Measurements from ENCODE around the gene NTN4. TPM values are rescaled to one million over a fixed set of nuclear protein-coding genes. Genes with fewer than 3 reads are reported as not detected.

Gene NTN4
- total and polyA plus RNA-seq, 2 experiments from 2014 or later = 35.2 to 63.7 TPM

GRCh38 chr12:95642583-95642982 lies 148.0 kb downstream of the NTN4 start:
- Histone ChIP-seq H3K4me1 (ENCODE audit: insufficient read depth) (peaks cover 20% of the 10 kb centered on the region), H3K9ac (no peak overlapping the region), H3K27ac (no peak overlapping the region), H3K79me2 (ENCODE audit: insufficient read depth) (no peaks in the 10 kb centered on the region), H3F3A (ENCODE audit: insufficient read depth) (peaks cover 17% of the 10 kb centered on the region), H3K27me3 (replicated peaks; ENCODE audit: insufficient read depth) (no peaks in the 10 kb centered on the region), H2AFZ (no peak overlapping the region), H3K36me3 (ENCODE audit: low read depth) (no peaks in the 10 kb centered on the region), H3K4me3 (no peak overlapping the region), H3K9me2 (ENCODE audit: insufficient read depth) (no peaks in the 10 kb centered on the region), H3K9me3 (ENCODE audit: low read depth) (no peaks in the 10 kb centered on the region), H4K20me1 (ENCODE audit: insufficient read depth) (no peaks in the 10 kb centered on the region), H3K4me2 (ENCODE audit: unreplicated experiment) (no peak overlapping the region)
- TF ChIP-seq EZH2phosphoT487 (IDR thresholded peaks at IDR 0.05; ENCODE audit: insufficient read depth, low read depth) (no peak), EZH2 (IDR thresholded peaks at IDR 0.05; ENCODE audit: insufficient read depth, poor library complexity, severe bottlenecking) (no peak)
- no peak for DNase-seq
- WGBS, 2 experiments (ENCODE audit: low coverage in 1 of 2, low lambda C conversion rate in 2 of 2, missing lambda C conversion rate in 2 of 2) = 80 to 83% methylated on average over 6 of the region's 6 CpGs
- in situ Hi-C loops (cut with MboI) = no loop called here

- no peaks in the 10 kb centered on the region for H3K36me3 ChIP-seq (ENCODE audit: low read depth)
- no peak overlapping the region for H2AFZ ChIP-seq
- no peaks in the 10 kb centered on the region for H3K9me2 ChIP-seq (ENCODE audit: insufficient read depth)
- no peaks in the 10 kb centered on the region for H3K79me2 ChIP-seq (ENCODE audit: insufficient read depth)
- no peaks in the 10 kb centered on the region for H4K20me1 ChIP-seq (ENCODE audit: insufficient read depth)
- WGBS, 2 experiments (ENCODE audit: low coverage in 1 of 2, low lambda C conversion rate in 2 of 2, missing lambda C conversion rate in 2 of 2) = 56 to 63% methylated on average over 3 of the region's 3 CpGs
- no peak for TF ChIP-seq EZH2 (IDR thresholded peaks at IDR 0.05; ENCODE audit: insufficient read depth, poor library complexity, severe bottlenecking)
- no peak for TF ChIP-seq EZH2phosphoT487 (IDR thresholded peaks at IDR 0.05; ENCODE audit: insufficient read depth, low read depth)
- no peak overlapping the region for H3K27ac ChIP-seq
- peaks cover 7% of the 10 kb centered on the region; the same call in 1 of the 2 replicates for H3F3A ChIP-seq (ENCODE audit: insufficient read depth)
- no peaks in the 10 kb centered on the region for H3K9me3 ChIP-seq (ENCODE audit: low read depth)
- H3K27me3 ChIP-seq (replicated peaks; ENCODE audit: insufficient read depth) = no peaks in the 10 kb centered on the region
- H3K4me3 ChIP-seq = no peak overlapping the region
- no peak for DNase-seq
- in situ Hi-C loops (cut with MboI) = no loop called here
- H3K4me2 ChIP-seq (ENCODE audit: unreplicated experiment) = no peak overlapping the region
- no peak overlapping the region for H3K9ac ChIP-seq
- peaks cover 14% of the 10 kb centered on the region for H3K4me1 ChIP-seq (ENCODE audit: insufficient read depth)
These were observed 149.1 kb downstream of the NTN4 start for GRCh38 chr12:95641299-95641952.

GRCh38 chr12:95640516-95640915 lies 150.0 kb downstream of the NTN4 start:
- peaks cover 4% of the 10 kb centered on the region; the same call in 1 of the 2 replicates for H3F3A ChIP-seq (ENCODE audit: insufficient read depth)
- no peak overlapping the region for H3K9ac ChIP-seq
- in situ Hi-C loops (cut with MboI) = no loop called here
- 35 to 41% methylated on average over 3 of the region's 3 CpGs for WGBS, 2 experiments (ENCODE audit: low coverage in 1 of 2, low lambda C conversion rate in 2 of 2, missing lambda C conversion rate in 2 of 2)
- TF ChIP-seq EZH2phosphoT487 (IDR thresholded peaks at IDR 0.05; ENCODE audit: insufficient read depth, low read depth) = no peak
- no peak for TF ChIP-seq EZH2 (IDR thresholded peaks at IDR 0.05; ENCODE audit: insufficient read depth, poor library complexity, severe bottlenecking)
- H3K4me3 ChIP-seq = no peak overlapping the region
- H3K4me1 ChIP-seq (ENCODE audit: insufficient read depth) = peaks cover 11% of the 10 kb centered on the region
- no peaks in the 10 kb centered on the region for H3K27me3 ChIP-seq (replicated peaks; ENCODE audit: insufficient read depth)
- no peaks in the 10 kb centered on the region for H4K20me1 ChIP-seq (ENCODE audit: insufficient read depth)
- no peak overlapping the region for H2AFZ ChIP-seq
- no peak overlapping the region for H3K27ac ChIP-seq
- H3K79me2 ChIP-seq (ENCODE audit: insufficient read depth) = no peaks in the 10 kb centered on the region
- H3K9me2 ChIP-seq (ENCODE audit: insufficient read depth) = no peaks in the 10 kb centered on the region
- H3K4me2 ChIP-seq (ENCODE audit: unreplicated experiment) = no peak overlapping the region
- H3K36me3 ChIP-seq (ENCODE audit: low read depth) = no peaks in the 10 kb centered on the region
- DNase-seq = no peak
- no peaks in the 10 kb centered on the region for H3K9me3 ChIP-seq (ENCODE audit: low read depth)

GRCh38 chr12:95637471-95638155 lies 153.0 kb downstream of the NTN4 start:
- no peak overlapping the region for H2AFZ ChIP-seq
- 58 to 60% methylated on average over 8 of the region's 8 CpGs for WGBS, 2 experiments (ENCODE audit: low coverage in 1 of 2, low lambda C conversion rate in 2 of 2, missing lambda C conversion rate in 2 of 2)
- peak overlapping the region; percentile 5 for H3K4me2 ChIP-seq (ENCODE audit: unreplicated experiment)

More at GRCh38 chr12:95637471-95638155, 153.0 kb downstream of the NTN4 start:
- peaks cover 21% of the 10 kb centered on the region for H3K4me1 ChIP-seq (ENCODE audit: insufficient read depth)
- in situ Hi-C loops (cut with MboI) = no loop called here
- no peaks in the 10 kb centered on the region for H3K79me2 ChIP-seq (ENCODE audit: insufficient read depth)
- no peaks in the 10 kb centered on the region for H3K27me3 ChIP-seq (replicated peaks; ENCODE audit: insufficient read depth)
- no peaks in the 10 kb centered on the region for H3K9me2 ChIP-seq (ENCODE audit: insufficient read depth)
- H3K36me3 ChIP-seq (ENCODE audit: low read depth) = no peaks in the 10 kb centered on the region
- H3K4me3 ChIP-seq = no peak overlapping the region
- H4K20me1 ChIP-seq (ENCODE audit: insufficient read depth) = no peaks in the 10 kb centered on the region
- H3K27ac ChIP-seq = peak overlapping the region; percentile 25
- TF ChIP-seq EZH2 (IDR thresholded peaks at IDR 0.05; ENCODE audit: insufficient read depth, poor library complexity, severe bottlenecking) (no peak), EZH2phosphoT487 (IDR thresholded peaks at IDR 0.05; ENCODE audit: insufficient read depth, low read depth) (no peak)
- DNase-seq = peak; percentile 72
- H3K9ac ChIP-seq = no peak overlapping the region
- peaks cover 14% of the 10 kb centered on the region; the same call in 1 of the 2 replicates for H3F3A ChIP-seq (ENCODE audit: insufficient read depth)
- H3K9me3 ChIP-seq (ENCODE audit: low read depth) = no peaks in the 10 kb centered on the region
